Heart left ventricle (tissue), 13 donors: ENCODE measurements around the gene CSMD2.

Experiments
- CTCF ChIP-seq, 12 donors: fragments of 200-600 bp; sonication (generic) in 4 of 12; IDR thresholded peaks; one replicate each; pipeline versions ENCODE4 v1.5.0 to v1.8.0; 2018 to 2022; ENCODE audit warnings: antibody characterized with exemption in 12 of 12, mild to moderate bottlenecking in 5 of 12
- POLR2A ChIP-seq, 2 donors: fragments of 450-650 bp; IDR thresholded peaks; one replicate each; pipeline ENCODE4 v1.6.1; 2017; ENCODE audit warnings: antibody characterized with exemption in 2 of 2, mild to moderate bottlenecking in 2 of 2, moderate library complexity in 2 of 2
- donor health status: ischemic (EF 13 %, LVEDD 7.1; RV severe dilation, severe dysfunction).
- donor health status: DM: no; HTN: yes; CAD: no.
- donor health status: DM: no; HTN: no; CAD: no.
- donor health status: ischemic (EF 25% LVEDD 6.9; RV normal size, moderate dysfunction).
- donor health status: ischemic (EF 25% LVEDD 5.7; RV mildly dilated, moderate dysfunction).
- donor health status: ischemic (EF 35%, LVEDD 5.7; RV mildly dilated, moderate dysfunction).
- donor health status: nonischemic (EF 11% LVEDD 7.7; RV severe dilation, severe dysfunction).
- donor health status: DM: yes; HTN: yes; CAD: no.
- donor health status: PGD.
- donor health status: ischemic (EF 29% LVEDD 5.4; RV normal size, mild dysfunction).
- donor health status: nonischemic (EF 23%, LVEDD 6.1; RV moderate dilation, normal function).

- TF ChIP-seq POLR2A (IDR thresholded peaks at IDR 0.05): no peak
- no peak for TF ChIP-seq CTCF (IDR thresholded peaks at IDR 0.05)
These were observed 484.7 kb downstream of the CSMD2 start for GRCh38 chr1:33680281-33680840.
